K562 (cell line): ENCODE data around the gene CYYR1. TPM values are rescaled to one million over a fixed set of nuclear protein-coding genes. Genes with fewer than 3 reads are reported as not detected.

Experiments
- ATAC-seq: fragments of 200-7000 bp; cut with Tn5 transposase; 3 replicates; pipeline ENCODE4 v1.9.1; 2020; ENCODE audit warnings: moderate library complexity
- BruUV-seq: library from RNA; stranded (reverse); fragments of 400-500 nt; replicated peaks from 2 replicates; lab custom pipeline; 2021; lab: Mats Ljungman, UMichigan
- CTCF ChIA-PET: fragments of 300-600 bp; formaldehyde crosslinking; extraction: SDS; loops from one replicate; lab custom pipeline; 2021; ENCODE audit warnings: low intra/inter-chr PET ratio; lab: Yijun Ruan, JAX
- POLR2A ChIA-PET: fragments of 300-600, 350-650 bp; sonication (Branson Sonifier 250); formaldehyde crosslinking; extraction: SDS; loops from one replicate; lab custom pipeline; 2021; ENCODE audit warnings: antibody characterized with exemption, inconsistent platforms; lab: Yijun Ruan, JAX
- DNase-seq, 4 experiments: peaks; one replicate each; pipeline versions ENCODE4 v3.0.0 to v3.0.0-alpha.2; 2011 to 2018; ENCODE audit warnings: low spot score in 3 of 4, mixed read lengths in 3 of 4; ENCODE audit errors: extremely low read depth in 1 of 4
- FAIRE-seq: peaks from 2 replicates; lab custom pipeline; 2011; peaks lifted over from hg19 to GRCh38; lab: Jason Lieb, UNC
- H2AFZ ChIP-seq: 2 replicates; pipeline ENCODE4 v1.6.0; 2011; ENCODE audit warnings: low read depth, low read length, control low read depth, inconsistent platforms
- H3K27ac ChIP-seq: fragments of 200-600 bp; 3 replicates; pipeline ENCODE4 v1.8.0; 2011; ENCODE audit warnings: low read depth, mild to moderate bottlenecking, control low read depth, inconsistent platforms, low read length, moderate library complexity, mixed read lengths; ENCODE audit errors: extremely low read depth
- H3K27me3 ChIP-seq, 2 experiments: fragments of 300-600 bp in 1 of 2; 2 replicates in 1 of 2; 3 replicates in 1 of 2; pipeline versions ENCODE4 v1.6.0 to v1.8.0; 2011; ENCODE audit warnings: inconsistent platforms in 2 of 2, low read length in 2 of 2, mild to moderate bottlenecking in 1 of 2, mixed read lengths in 1 of 2, moderate library complexity in 1 of 2; ENCODE audit not compliant: control insufficient read depth in 2 of 2, insufficient read depth in 2 of 2
- H3K36me3 ChIP-seq: fragments of 300-600 bp; 3 replicates; pipeline ENCODE4 v1.8.0; 2011; ENCODE audit warnings: mild to moderate bottlenecking, low read length, inconsistent platforms; ENCODE audit not compliant: control insufficient read depth, insufficient read depth
- H3K4me1 ChIP-seq, 2 experiments: fragments of 200-600 bp in 1 of 2; replicated peaks in 1 of 2; 2 replicates in 1 of 2; 3 replicates in 1 of 2; pipeline versions ENCODE4 v1.5.1 to v1.8.0; 2011; ENCODE audit warnings: inconsistent platforms in 2 of 2, low read length in 2 of 2, mild to moderate bottlenecking in 1 of 2, mixed read lengths in 1 of 2, moderate library complexity in 1 of 2; ENCODE audit not compliant: control insufficient read depth in 2 of 2, insufficient read depth in 2 of 2
- H3K4me2 ChIP-seq: 2 replicates; pipeline ENCODE4 v1.6.1; 2011; ENCODE audit warnings: low read length, control low read depth, inconsistent platforms, mixed read lengths; ENCODE audit not compliant: insufficient read depth
- H3K4me3 ChIP-seq: fragments of 200-600 bp; sonication (generic), shearing (Covaris generic); 2 replicates; pipeline ENCODE4 v1.5.1; 2016; ENCODE audit warnings: control low read depth, inconsistent platforms
- H3K79me2 ChIP-seq: fragments of 200-600 bp; 3 replicates; pipeline ENCODE4 v1.8.0; 2011; ENCODE audit warnings: low read length, inconsistent platforms; ENCODE audit not compliant: control insufficient read depth, insufficient read depth
- H3K9ac ChIP-seq, 2 experiments: 2 replicates each; pipeline versions ENCODE4 v1.6.0 to v1.6.1; 2011; ENCODE audit warnings: low read depth in 2 of 2, low read length in 2 of 2, control low read depth in 1 of 2, inconsistent platforms in 1 of 2, mild to moderate bottlenecking in 1 of 2, mixed read lengths in 1 of 2; ENCODE audit not compliant: insufficient read depth in 1 of 2
- H3K9me1 ChIP-seq: one replicate; pipeline ENCODE4 v1.6.0; 2011; ENCODE audit warnings: inconsistent platforms, mild to moderate bottlenecking, low read length, moderate library complexity; ENCODE audit not compliant: control insufficient read depth, insufficient read depth
- H3K9me3 ChIP-seq: replicated peaks from 2 replicates; pipeline ENCODE4 v1.5.1; 2011; ENCODE audit warnings: low read depth, low read length, inconsistent platforms; ENCODE audit not compliant: control insufficient read depth, insufficient read depth
- H4K20me1 ChIP-seq: replicated peaks from 2 replicates; pipeline ENCODE4 v1.6.1; 2011; ENCODE audit warnings: low read length, inconsistent platforms, mixed read lengths; ENCODE audit not compliant: control insufficient read depth, insufficient read depth
- CBX1 ChIP-seq: sonication (generic); IDR thresholded peaks from 2 replicates; pipeline ENCODE4 v1.6.1; 2016; ENCODE audit warnings: antibody characterized with exemption, low read depth, mild to moderate bottlenecking
- CHD1 ChIP-seq: fragments of 200-600 bp; sonication (generic); IDR thresholded peaks from one replicate; pipeline ENCODE4 v1.6.1; 2012; ENCODE audit warnings: mild to moderate bottlenecking, moderate library complexity, low read length, inconsistent platforms
- EHMT2 ChIP-seq: fragments of 450-650 bp; IDR thresholded peaks from 2 replicates; pipeline ENCODE4 v1.6.1; 2018; ENCODE audit warnings: antibody characterized with exemption
- IFI16 ChIP-seq: fragments of 250-450 bp; sonication (Bioruptor Pico); IDR thresholded peaks from 2 replicates; pipeline ENCODE4 v2.1.2; 2022; ENCODE audit warnings: mild to moderate bottlenecking, inconsistent platforms
- MEF2D ChIP-seq: conservative IDR thresholded peaks from 2 replicates; pipeline ENCODE4 v1.6.1; 2016; ENCODE audit warnings: low read depth, missing genetic modification characterization, missing compliant biosample characterization
- MYC ChIP-seq, 2 experiments: fragments of 250-450 bp in 1 of 2; sonication (Bioruptor Pico) in 1 of 2; IDR thresholded peaks; 2 replicates each; pipeline versions ENCODE4 v1.5.1 to v1.6.1; 2012 to 2021; ENCODE audit warnings: low read depth in 2 of 2, borderline replicate concordance in 1 of 2, improper control_type of control experiment in 1 of 2, low read length in 1 of 2, mild to moderate bottlenecking in 1 of 2, moderate library complexity in 1 of 2
- NFE2L1 ChIP-seq: fragments of 450-650 bp; IDR thresholded peaks from 2 replicates; pipeline ENCODE4 v1.6.1; 2016; ENCODE audit warnings: missing genetic modification characterization, low read depth, mild to moderate bottlenecking, missing compliant biosample characterization, moderate library complexity, borderline replicate concordance
- SMARCA4 ChIP-seq: fragments of 450-650 bp; IDR thresholded peaks from 2 replicates; pipeline ENCODE4 v1.6.1; 2016
- ZFPM2 ChIP-seq: fragments of 250-450 bp; sonication (Bioruptor Pico); IDR thresholded peaks from 2 replicates; pipeline ENCODE4 v1.5.1; 2022; ENCODE audit warnings: mild to moderate bottlenecking
- WGBS: fragments of 100-300 bp; shearing (Covaris generic); methylation state at CpG from one replicate; pipeline ENCODE4 v1.1.6; 2016; ENCODE audit warnings: low coverage, mixed read lengths; ENCODE audit not compliant: insufficient coverage; ENCODE audit errors: missing lambda C conversion rate; 5-methylcytosine and 5-hydroxymethylcytosine counted together
- in situ Hi-C: fragments of 300-500 bp; cut with MboI; formaldehyde crosslinking; loops from 4 replicates; pipeline ENCODE4 v1.15.0; 2018; ENCODE audit warnings: inconsistent platforms, mixed read lengths
- intact Hi-C: fragments of 100-400 bp; cut with micrococcal nuclease; formaldehyde crosslinking; loops from 2 replicates; pipeline ENCODE4 v1.14.2; 2022
- polyA plus RNA-seq, 8 experiments: library from polyadenylated mRNA; depleted of rRNA in 4 of 8; stranded (reverse) in 5 of 8; unstranded in 3 of 8; fragments of >200 nt; fragmentation: Nextera tagmentation in 2 of 8; fragmentation: Illumina TruSeq in 1 of 8; extraction: Ambion mirVana in 2 of 8; extraction: Trizol in 1 of 8; gene quantifications; 2 replicates each; pipeline versions ENCODE4 v1.2.1 to v1.2.3, GENCODE V29; 2011 to 2014; ENCODE audit warnings: inconsistent platforms in 1 of 8, missing spikeins in 1 of 8
- total RNA-seq, 7 experiments: library from RNA; depleted of rRNA in 6 of 7; stranded (reverse); fragments of >200 nt in 6 of 7; fragmentation: Illumina TruSeq in 2 of 7; extraction: Trizol in 2 of 7; gene quantifications; 2 replicates each; pipeline versions ENCODE4 v1.2.1 to v1.2.3, GENCODE V29; 2011 to 2021; ENCODE audit warnings: low replicate concordance in 1 of 7
- TF ChIP-seq, protein P1 (sequence below): fragments of 250-450 bp; sonication (Bioruptor Pico); IDR thresholded peaks from 2 replicates; pipeline ENCODE4 v1.8.0; 2022; ENCODE audit warnings: moderate library complexity, mild to moderate bottlenecking, inconsistent platforms
- TF ChIP-seq, protein P2 (sequence below): IDR thresholded peaks from 2 replicates; pipeline ENCODE4 v1.6.1; 2012; ENCODE audit warnings: low read depth, low read length, improper control_type of control experiment, borderline replicate concordance
- TF ChIP-seq, protein P3 (sequence below): fragments of 450-650 bp; IDR thresholded peaks from 2 replicates; pipeline ENCODE4 v1.6.1; 2016; ENCODE audit warnings: antibody characterized with exemption
- TF ChIP-seq, protein P4 (sequence below): fragments of 250-450 bp; sonication (Bioruptor Pico); IDR thresholded peaks from 2 replicates; pipeline ENCODE4 v1.4.0; 2020; ENCODE audit warnings: borderline replicate concordance

Gene CYYR1
- total and polyA plus RNA-seq, 9 of the 15 experiments (the other 6 are each of a cell fraction or from before 2014, with no cell fraction given): not detected

DNA sequence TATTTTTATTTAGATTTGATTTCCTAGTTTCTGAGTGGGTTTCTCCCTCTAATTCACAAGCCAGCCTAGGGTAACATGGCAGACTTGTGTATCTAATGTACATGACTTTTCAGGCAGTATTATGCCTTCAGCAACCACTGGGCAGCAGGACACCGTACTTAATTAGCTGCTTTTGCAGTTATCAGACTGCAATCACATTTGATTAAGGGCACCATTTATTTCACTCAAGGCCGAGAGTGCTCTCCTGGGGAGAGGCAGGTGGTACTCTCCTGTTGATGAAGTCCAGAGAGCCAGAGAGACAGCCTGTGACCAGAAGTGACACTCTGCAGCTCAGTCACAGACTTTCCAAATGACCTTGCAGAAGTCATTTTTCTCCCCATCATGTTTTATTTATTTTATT, 18.7 kb downstream of the CYYR1 start:
- WGBS: 0% methylated on average over 2 of the region's 2 CpGs
- TF ChIP-seq, protein P1, sequence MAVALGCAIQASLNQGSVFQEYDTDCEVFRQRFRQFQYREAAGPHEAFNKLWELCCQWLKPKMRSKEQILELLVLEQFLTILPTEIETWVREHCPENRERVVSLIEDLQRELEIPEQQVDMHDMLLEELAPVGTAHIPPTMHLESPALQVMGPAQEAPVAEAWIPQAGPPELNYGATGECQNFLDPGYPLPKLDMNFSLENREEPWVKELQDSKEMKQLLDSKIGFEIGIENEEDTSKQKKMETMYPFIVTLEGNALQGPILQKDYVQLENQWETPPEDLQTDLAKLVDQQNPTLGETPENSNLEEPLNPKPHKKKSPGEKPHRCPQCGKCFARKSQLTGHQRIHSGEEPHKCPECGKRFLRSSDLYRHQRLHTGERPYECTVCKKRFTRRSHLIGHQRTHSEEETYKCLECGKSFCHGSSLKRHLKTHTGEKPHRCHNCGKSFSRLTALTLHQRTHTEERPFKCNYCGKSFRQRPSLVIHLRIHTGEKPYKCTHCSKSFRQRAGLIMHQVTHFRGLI (CRISPR knock-in tag): no peak
- TF ChIP-seq SMARCA4: no peak
- TF ChIP-seq, protein P2, sequence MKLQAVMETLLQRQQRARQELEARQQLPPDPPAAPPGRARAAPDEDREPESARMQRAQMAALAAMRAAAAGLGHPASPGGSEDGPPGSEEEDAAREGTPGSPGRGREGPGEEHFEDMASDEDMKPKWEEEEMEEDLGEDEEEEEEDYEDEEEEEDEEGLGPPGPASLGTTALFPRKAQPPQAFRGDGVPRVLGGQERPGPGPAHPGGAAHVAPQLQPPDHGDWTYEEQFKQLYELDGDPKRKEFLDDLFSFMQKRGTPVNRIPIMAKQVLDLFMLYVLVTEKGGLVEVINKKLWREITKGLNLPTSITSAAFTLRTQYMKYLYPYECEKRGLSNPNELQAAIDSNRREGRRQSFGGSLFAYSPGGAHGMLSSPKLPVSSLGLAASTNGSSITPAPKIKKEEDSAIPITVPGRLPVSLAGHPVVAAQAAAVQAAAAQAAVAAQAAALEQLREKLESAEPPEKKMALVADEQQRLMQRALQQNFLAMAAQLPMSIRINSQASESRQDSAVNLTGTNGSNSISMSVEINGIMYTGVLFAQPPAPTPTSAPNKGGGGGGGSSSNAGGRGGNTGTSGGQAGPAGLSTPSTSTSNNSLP: no peak
- no peak for TF ChIP-seq MEF2D
- no peak for TF ChIP-seq CHD1
- TF ChIP-seq, protein P3, sequence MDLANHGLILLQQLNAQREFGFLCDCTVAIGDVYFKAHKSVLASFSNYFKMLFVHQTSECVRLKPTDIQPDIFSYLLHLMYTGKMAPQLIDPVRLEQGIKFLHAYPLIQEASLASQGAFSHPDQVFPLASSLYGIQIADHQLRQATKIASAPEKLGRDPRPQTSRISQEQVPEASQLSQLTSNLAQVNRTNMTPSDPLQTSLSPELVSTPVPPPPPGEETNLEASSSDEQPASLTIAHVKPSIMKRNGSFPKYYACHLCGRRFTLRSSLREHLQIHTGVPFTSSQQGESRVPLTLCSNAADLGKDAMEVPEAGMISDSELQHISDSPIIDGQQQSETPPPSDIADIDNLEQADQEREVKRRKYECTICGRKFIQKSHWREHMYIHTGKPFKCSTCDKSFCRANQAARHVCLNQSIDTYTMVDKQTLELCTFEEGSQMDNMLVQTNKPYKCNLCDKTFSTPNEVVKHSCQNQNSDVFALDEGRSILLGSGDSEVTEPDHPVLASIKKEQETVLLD: no peak
- no peak for TF ChIP-seq MYC (IDR thresholded peaks at IDR 0.05; ENCODE audit: low read depth, low read length)
- no peak for TF ChIP-seq MYC (CRISPR knock-in tag; IDR thresholded peaks at IDR 0.05; ENCODE audit: borderline replicate concordance, low read depth)
- no peak for TF ChIP-seq NFE2L1 (tag)
- TF ChIP-seq IFI16 (CRISPR knock-in tag): no peak
- no peak for TF ChIP-seq EHMT2
- TF ChIP-seq CBX1: no peak
- TF ChIP-seq, protein P4, sequence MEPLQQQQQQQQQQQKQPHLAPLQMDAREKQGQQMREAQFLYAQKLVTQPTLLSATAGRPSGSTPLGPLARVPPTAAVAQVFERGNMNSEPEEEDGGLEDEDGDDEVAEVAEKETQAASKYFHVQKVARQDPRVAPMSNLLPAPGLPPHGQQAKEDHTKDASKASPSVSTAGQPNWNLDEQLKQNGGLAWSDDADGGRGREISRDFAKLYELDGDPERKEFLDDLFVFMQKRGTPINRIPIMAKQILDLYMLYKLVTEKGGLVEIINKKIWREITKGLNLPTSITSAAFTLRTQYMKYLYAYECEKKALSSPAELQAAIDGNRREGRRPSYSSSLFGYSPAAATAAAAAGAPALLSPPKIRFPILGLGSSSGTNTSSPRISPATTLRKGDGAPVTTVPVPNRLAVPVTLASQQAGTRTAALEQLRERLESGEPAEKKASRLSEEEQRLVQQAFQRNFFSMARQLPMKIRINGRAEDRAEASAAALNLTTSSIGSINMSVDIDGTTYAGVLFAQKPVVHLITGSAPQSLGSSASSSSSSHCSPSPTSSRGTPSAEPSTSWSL: no peak
- no peak for TF ChIP-seq ZFPM2 (CRISPR knock-in tag)
- TF ChIP-seq, all 486 proteins: peak for 0
- ChIA-PET POLR2A (interaction anchor here (1.1 kb wide), 1 partner anchor 10 kb away, joined by 3 read pairs; no protein-coding TSS in a partner anchor), CTCF (no interaction called here)
- Histone ChIP-seq H3K9ac (no peak overlapping the region), H3K4me1 (no peaks in the 10 kb centered on the region), H4K20me1 (no peaks in the 10 kb centered on the region), H3K9me3 (0 out of 2 replicates have a peak, but pooled peaks cover 2% of the 10 kb centered on the region), H2AFZ (no peak overlapping the region), H3K4me3 (no peak overlapping the region), H3K27ac (no peak overlapping the region), H3K36me3 (no peaks in the 10 kb centered on the region), H3K4me2 (no peak overlapping the region), H3K9me1 (no peaks in the 10 kb centered on the region), H3K27me3 (no peaks in the 10 kb centered on the region), H3K79me2 (no peaks in the 10 kb centered on the region)
- in situ Hi-C loops: no loop called here
- ATAC-seq (no peak), FAIRE-seq (no peak), DNase-seq (no peak)
- BruUV-seq: no TSS peak
- intact Hi-C loops: no loop called here
